GM18868 (cell line): ENCODE measurements around the gene ANKRD29.
"Not testable (repeated sequence)": the region's sequence is repeated elsewhere in the genome, so short reads cannot be mapped to it uniquely, and the experiment has no call there.

ENCODE experiments used
- ATAC-seq: cut with Tn5 transposase; IDR thresholded peaks from one replicate; pipeline ENCODE4 v1.9.1; 2021; ENCODE audit warnings: mild to moderate bottlenecking, moderate library complexity; ENCODE audit not compliant: unreplicated experiment

Gene ANKRD29

GRCh38 chr18:23618862-23619387 lies 43.8 kb downstream of the ANKRD29 start:
- peak; percentile 47 for ATAC-seq

GRCh38 chr18:23617412-23618014 lies 45.2 kb downstream of the ANKRD29 start:
- ATAC-seq: peak; percentile 41

DNA sequence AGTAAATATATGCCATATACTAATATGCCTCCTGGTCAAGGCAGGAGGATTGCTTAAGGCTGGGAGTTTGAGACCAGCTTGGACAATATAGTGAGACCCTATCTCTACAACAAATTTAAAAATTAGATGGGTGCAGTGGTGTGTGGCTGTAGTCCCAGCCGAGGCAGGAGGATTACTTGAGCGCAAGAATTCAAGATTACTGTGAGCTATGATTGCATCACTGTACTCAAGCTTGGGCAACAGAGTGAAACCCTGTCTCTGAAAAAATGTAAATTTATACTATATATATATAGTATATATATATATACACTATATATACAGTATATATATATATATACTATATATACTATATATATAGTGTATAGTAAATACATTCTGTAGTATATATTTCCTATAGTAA lies 46.5 kb downstream of the ANKRD29 start:
- no peak for ATAC-seq

GRCh38 chr18:23614891-23615290 lies 47.8 kb downstream of the ANKRD29 start:
- no peak for ATAC-seq

DNA sequence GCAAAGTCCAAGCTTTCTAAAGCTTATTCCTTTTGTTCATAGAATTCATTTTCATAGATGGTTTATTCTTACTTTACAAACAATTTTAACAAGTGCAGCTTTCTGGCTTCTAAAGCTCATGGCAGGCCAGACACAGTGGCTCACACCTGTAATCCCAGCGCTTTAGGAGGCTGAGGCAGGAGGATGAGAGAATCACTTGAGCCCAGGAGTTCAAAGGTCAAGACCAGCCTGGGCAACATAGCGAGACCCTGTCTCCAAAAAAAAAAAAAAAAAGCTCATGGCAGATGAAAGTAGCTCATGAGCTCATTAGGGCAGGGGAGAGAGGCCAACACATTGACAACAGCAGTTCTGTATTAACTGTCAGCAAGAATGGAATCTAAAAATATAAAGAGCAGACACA lies 48.3 kb downstream of the ANKRD29 start:
- ATAC-seq: no peak

DNA sequence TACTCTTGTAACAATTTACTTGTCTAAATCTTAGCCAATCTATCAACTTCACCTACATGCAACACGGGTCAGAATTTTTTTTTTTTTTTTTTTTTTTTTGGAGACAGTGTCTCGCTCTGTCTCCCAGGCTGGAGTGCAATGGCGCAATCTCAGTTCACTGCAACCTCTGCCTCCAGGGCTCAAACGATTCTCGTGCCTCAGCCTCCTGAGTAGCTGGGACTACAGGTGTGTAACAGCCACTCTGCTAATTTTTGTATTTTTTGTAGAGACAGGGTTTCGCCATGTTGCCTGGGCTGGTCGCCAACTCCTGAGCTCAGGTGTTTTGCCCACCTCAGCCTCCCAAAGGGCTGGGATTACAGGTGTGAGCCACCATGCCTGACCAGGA lies 49.6 kb downstream of the ANKRD29 start:
- not testable (repeated sequence) for ATAC-seq

- ATAC-seq: no peak
These were observed 50.1 kb downstream of the ANKRD29 start for GRCh38 chr18:23612434-23613090.

DNA sequence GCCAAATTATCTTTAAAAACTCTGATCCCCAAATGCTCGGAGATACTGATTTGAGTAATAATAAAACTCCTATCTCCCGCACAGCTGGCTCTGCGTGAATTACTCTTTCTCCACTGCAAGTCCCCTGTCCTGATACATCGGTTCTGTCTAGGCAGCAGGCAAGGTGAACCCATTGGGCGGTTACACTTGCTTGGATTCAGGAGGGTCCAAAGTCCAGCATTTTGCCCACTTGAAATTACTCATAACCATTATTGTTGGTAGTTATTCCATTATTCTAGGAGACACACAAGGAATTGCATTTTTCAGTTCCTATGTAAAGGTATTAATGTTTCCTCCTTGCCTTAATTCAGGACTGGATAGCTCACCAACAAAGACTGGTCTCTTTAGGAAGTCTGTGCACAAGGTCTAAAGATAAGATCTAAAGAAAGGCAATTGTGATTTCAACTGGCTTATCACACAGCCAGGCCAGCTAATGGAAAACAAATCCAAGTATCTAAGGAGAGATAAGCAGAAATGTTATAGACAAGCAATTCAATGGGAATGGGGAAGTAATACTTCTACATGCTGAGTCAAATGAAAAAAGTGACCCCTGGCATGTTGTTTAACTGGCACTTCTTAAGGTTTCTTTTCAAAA lies 53.2 kb downstream of the ANKRD29 start:
- ATAC-seq: no peak

DNA sequence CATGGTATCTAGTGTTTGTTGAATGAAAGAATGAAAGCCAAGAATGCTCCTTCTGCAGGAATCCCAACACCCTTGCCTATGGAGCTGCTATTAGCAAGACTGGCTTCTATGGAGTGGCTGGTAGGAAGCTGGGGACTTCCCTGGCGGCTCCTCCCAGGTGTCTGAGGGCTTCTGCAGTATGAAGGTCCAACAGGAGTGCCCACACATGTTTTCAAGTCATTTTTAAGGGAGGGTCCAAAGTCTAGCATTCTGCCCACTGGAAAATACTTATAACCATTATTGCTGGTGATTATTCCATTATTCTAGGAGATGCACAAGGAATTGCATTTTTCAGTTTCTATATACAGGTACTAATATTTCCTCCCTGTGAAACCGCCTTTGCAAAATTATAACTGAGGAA lies 54.5 kb downstream of the ANKRD29 start:
- ATAC-seq: no peak

DNA sequence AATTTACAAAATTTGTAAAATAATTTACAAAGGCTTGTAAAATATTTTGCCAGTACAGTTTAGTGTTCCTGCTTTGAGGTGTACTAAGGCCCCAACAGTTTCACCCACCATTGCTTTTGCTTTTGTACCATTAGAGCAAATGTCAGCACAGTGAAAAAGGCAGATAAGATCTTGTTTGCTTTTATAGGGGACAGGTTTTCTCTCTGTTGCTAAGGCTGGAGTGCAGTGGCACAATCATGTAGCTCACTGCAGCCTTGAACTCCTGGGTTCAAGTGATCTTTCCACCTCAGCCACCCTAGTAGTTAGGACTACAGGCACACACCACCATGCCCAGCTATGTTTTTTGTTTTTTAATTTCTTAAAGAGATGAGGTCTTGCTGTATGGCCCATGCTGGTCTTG lies 56.8 kb downstream of the ANKRD29 start:
- ATAC-seq: no peak

DNA sequence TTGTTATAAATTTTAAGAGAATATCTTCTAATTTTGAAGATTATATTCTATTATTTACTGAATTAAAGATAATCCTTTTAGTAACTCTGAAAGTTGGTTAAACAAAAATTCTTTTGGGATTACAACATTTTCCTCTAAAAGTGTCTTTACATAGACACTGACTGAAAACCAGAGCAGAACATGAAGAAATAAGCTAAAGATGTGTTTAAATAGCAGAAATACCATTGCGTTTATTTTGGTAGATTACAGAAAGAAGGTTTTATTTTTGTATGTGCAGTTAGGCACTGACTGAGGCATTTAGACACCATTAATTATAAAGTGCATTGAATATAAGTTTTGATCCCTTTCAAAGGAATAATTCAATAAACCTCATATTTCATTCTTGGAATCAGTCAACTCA lies 62.9 kb downstream of the ANKRD29 start:
- ATAC-seq: no peak

DNA sequence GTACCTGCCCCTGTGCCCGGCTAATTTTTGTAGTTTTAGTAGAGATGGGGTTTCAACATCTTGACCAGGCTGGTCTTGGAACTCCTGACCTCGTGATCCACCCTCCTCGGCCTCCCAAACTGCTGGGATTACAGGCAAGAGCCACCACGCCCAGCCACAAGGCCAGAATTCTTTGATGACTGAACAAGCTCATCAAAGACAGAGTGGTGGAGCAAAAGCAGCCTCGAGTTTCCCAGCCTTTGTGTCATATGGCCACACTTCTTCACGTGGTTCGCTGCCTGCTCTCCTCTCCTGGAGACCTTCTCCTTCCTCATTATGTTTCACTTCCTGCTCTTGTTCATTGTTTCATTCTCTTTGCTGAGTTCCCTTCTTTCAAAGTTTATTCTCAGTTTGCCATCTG lies 66.5 kb downstream of the ANKRD29 start:
- no peak for ATAC-seq

DNA sequence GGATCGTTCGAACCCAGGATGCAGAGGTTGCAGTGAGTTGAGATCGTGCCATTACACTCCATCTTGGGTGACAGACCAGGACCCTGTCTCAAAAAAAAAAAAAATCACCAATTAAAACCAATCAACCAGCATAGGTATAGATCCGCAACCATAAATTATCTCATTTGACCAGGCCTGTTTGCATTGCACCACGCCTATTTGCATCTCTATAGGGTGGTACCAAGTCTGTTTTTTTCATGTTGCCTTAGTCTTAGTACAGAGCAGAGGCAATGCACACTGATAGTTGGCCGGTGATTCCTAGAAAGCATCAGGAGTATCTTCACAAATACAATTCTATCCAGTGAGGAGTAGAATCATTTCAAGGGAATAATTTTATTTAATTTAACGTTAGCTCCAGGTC lies 67.1 kb downstream of the ANKRD29 start:
- ATAC-seq: no peak

- no peak for ATAC-seq
These were observed 69.0 kb downstream of the ANKRD29 start for GRCh38 chr18:23593720-23594119.

DNA sequence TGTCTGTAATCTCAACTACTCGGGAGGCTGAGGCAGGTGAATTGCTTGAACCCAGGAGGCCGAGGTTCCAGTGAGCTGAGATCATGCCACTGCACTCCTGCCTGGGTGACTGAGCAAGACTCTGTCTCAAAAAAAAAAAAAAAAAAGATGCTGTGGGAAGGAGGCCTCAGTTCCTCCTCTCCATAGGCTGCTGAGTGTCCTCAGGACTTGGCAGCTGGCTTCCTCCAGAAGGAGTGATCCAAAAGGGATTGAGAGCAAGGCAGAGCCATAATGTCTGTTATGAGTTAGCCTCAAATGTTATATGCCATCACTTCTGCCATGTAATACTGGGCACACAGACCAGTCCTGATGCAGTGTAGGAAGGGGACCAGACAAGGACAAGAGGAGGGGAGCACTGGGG lies 69.8 kb downstream of the ANKRD29 start:
- no peak for ATAC-seq

- ATAC-seq: no peak
These were observed 71.7 kb downstream of the ANKRD29 start for GRCh38 chr18:23591011-23591410.

DNA sequence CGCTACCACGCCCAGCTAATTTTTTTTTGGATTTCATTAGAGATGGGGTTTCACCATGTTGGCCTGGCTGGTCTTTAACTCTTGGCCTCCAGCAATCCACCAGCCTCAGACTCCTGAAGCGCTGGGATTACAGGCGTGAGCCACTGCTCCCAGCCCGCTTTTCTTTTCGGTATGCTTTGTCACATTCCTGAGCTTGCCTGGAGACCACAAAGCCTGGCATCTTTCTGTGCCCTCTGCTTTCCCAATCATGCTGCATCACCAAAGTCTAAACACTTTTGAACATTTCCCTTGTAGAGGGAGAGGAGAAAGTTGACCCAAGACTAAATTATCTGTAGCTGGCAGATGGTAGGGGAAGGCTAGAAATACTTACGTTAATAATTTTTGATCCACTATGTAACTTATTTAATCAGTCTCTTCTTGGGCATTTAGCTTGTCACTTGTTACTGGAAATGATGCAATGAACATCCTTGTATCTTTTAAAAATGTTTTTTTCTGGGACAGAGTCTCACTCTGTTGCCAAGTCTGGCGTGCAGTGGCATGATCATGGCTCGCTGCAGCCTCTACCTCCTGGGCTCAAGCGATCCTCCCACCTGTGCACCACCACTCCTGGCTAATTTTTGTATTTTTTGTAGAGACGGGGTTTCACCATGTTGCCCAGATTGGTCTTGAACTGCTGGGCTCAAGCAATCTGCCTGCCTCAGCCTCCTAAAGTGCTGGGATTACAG lies 73.7 kb downstream of the ANKRD29 start:
- ATAC-seq: no peak

DNA sequence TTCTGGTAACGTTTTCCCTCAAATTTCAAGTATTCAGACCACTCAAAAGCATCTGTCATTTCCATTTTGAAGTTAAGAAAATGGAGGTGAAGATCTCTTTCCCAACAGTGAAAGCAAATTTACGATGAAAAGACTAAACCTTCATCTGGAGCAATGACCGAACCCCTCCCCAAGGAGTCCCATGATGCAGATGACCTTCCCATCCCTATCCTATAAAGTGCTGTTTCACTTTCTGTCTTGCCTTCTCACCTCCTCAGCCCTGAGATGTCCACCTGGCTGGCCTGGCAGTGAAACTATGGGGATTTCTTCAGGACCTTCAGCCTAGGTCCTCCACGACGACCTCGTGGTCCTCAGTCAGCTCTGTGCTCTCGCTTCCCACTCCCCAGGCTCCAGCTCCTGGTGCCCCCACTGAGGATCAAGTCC lies 75.5 kb downstream of the ANKRD29 start:
- no peak for ATAC-seq

GRCh38 chr18:23586249-23587196 lies 76.2 kb downstream of the ANKRD29 start, which contains the start of gene NPC1:
Gene NPC1, minus strand, starts transcription at chr18:23586506. Its CDS starts 163 bp downstream, at chr18:23586343.
- ATAC-seq: peak; percentile 90

DNA sequence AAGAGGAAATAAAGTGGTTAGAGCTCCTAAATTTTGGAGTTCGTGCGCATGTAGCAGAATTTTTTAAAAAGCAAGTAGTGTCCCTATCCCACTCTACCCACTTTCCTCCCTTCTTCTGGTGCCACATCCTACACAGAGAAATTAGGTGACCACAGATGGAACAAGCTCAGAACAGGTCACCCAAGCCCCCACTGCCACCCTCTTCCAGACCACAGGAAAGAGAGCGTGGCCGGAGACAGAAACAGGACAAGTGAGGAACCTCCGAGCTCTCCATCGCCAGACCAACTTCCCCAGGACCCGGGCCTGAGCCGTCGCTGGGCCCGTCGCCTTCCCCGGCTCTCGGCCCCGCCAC lies 76.8 kb downstream of the ANKRD29 start:
- ATAC-seq: no peak
